ENCODE measurements around the gene APPL2.

DNA sequence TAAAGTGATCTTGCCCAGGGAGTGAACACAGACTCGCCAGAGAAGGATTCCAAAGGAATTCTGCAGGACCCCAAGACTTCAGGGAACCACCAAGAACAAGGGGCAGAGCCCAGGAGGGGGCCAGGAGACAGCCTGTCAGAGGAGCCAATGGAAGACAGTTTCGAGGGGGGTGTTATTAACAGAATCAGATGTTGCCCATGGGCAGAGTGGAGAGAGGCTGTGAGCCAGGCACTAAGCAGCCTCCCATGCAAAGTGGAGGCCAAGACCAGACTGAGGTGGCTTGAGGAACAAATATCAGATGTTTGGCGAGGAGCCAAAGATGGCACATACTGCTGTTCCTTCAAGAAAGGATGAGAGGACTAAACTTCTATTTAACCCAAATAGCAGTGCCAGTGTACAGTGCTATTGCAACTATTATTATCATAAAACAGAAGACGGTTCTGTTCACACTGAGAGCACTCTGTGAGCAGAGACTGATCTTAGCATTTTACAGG lies 12.6 kb downstream of the APPL2 start:
- TF ChIP-seq, protein P1, sequence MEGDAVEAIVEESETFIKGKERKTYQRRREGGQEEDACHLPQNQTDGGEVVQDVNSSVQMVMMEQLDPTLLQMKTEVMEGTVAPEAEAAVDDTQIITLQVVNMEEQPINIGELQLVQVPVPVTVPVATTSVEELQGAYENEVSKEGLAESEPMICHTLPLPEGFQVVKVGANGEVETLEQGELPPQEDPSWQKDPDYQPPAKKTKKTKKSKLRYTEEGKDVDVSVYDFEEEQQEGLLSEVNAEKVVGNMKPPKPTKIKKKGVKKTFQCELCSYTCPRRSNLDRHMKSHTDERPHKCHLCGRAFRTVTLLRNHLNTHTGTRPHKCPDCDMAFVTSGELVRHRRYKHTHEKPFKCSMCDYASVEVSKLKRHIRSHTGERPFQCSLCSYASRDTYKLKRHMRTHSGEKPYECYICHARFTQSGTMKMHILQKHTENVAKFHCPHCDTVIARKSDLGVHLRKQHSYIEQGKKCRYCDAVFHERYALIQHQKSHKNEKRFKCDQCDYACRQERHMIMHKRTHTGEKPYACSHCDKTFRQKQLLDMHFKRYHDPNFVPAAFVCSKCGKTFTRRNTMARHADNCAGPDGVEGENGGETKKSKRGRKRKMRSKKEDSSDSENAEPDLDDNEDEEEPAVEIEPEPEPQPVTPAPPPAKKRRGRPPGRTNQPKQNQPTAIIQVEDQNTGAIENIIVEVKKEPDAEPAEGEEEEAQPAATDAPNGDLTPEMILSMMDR (IDR thresholded peaks at IDR 0.05 in 4 of 5, conservative IDR thresholded peaks at IDR 0.05 in 1 of 5), result no peak
- TF ChIP-seq POLR2A (IDR thresholded peaks at IDR 0.05), result no peak
